ENCODE measurements around the gene SEMA6A. TPM values are rescaled to one million over a fixed set of nuclear protein-coding genes. Genes with fewer than 3 reads are reported as not detected.

Gene SEMA6A
- total RNA-seq, 1 donor from 2014 or later = not detected

- DNase-seq (ENCODE audit: low spot score) = no peak
- Mint-ChIP-seq H3K9me3 (no peaks in the 10 kb centered on the region), H3K4me1 (ENCODE audit: low read depth) (no peaks in the 10 kb centered on the region), H3K4me3 (ENCODE audit: low read depth) (no peak overlapping the region), H3K27ac (no peak overlapping the region), H3K36me3 (ENCODE audit: low read depth) (no peaks in the 10 kb centered on the region), H3K27me3 (ENCODE audit: low read depth) (no peaks in the 10 kb centered on the region)
- intact Hi-C loops (cut with micrococcal nuclease) = no loop called here
Measured at GRCh38 chr5:116438979-116439554, 135.6 kb downstream of the SEMA6A start.

- no peak for DNase-seq (ENCODE audit: low spot score)
- Mint-ChIP-seq H3K4me3 (ENCODE audit: low read depth) (no peak overlapping the region), H3K36me3 (ENCODE audit: low read depth) (no peaks in the 10 kb centered on the region), H3K27ac (no peak overlapping the region), H3K9me3 (no peaks in the 10 kb centered on the region), H3K4me1 (ENCODE audit: low read depth) (no peaks in the 10 kb centered on the region), H3K27me3 (ENCODE audit: low read depth) (no peaks in the 10 kb centered on the region)
- intact Hi-C loops (cut with micrococcal nuclease) = no loop called here
Measured at GRCh38 chr5:116437922-116438578, 136.6 kb downstream of the SEMA6A start.

- Mint-ChIP-seq H3K36me3 (ENCODE audit: low read depth) (no peaks in the 10 kb centered on the region), H3K4me3 (ENCODE audit: low read depth) (no peak overlapping the region), H3K27me3 (ENCODE audit: low read depth) (no peaks in the 10 kb centered on the region), H3K27ac (no peak overlapping the region), H3K4me1 (ENCODE audit: low read depth) (no peaks in the 10 kb centered on the region), H3K9me3 (no peaks in the 10 kb centered on the region)
- DNase-seq (ENCODE audit: low spot score) = no peak
- intact Hi-C loops (cut with micrococcal nuclease) = no loop called here
Measured at GRCh38 chr5:116437351-116437705, 137.3 kb downstream of the SEMA6A start.

GRCh38 chr5:116436674-116437350 is 137.8 kb downstream of the SEMA6A start:
- intact Hi-C loops (cut with micrococcal nuclease) = no loop called here
- no peaks in the 10 kb centered on the region for H3K9me3 Mint-ChIP-seq
- no peaks in the 10 kb centered on the region for H3K27me3 Mint-ChIP-seq (ENCODE audit: low read depth)
- no peak overlapping the region for H3K4me3 Mint-ChIP-seq (ENCODE audit: low read depth)
- DNase-seq (ENCODE audit: low spot score) = no peak
- H3K27ac Mint-ChIP-seq = no peak overlapping the region
- no peaks in the 10 kb centered on the region for H3K4me1 Mint-ChIP-seq (ENCODE audit: low read depth)
- H3K36me3 Mint-ChIP-seq (ENCODE audit: low read depth) = no peaks in the 10 kb centered on the region

- intact Hi-C loops (cut with micrococcal nuclease) = no loop called here
- no peaks in the 10 kb centered on the region for H3K9me3 Mint-ChIP-seq
- H3K27ac Mint-ChIP-seq = no peak overlapping the region
- no peak for DNase-seq (ENCODE audit: low spot score)
- H3K27me3 Mint-ChIP-seq (ENCODE audit: low read depth) = no peaks in the 10 kb centered on the region
- no peaks in the 10 kb centered on the region for H3K4me1 Mint-ChIP-seq (ENCODE audit: low read depth)
- H3K36me3 Mint-ChIP-seq (ENCODE audit: low read depth) = no peaks in the 10 kb centered on the region
- H3K4me3 Mint-ChIP-seq (ENCODE audit: low read depth) = no peak overlapping the region
Measured at GRCh38 chr5:116428966-116429365, 145.7 kb downstream of the SEMA6A start.

GRCh38 chr5:116428413-116428812 is 146.2 kb downstream of the SEMA6A start:
- Mint-ChIP-seq H3K4me3 (ENCODE audit: low read depth) (no peak overlapping the region), H3K9me3 (no peaks in the 10 kb centered on the region), H3K4me1 (ENCODE audit: low read depth) (no peaks in the 10 kb centered on the region), H3K36me3 (ENCODE audit: low read depth) (no peaks in the 10 kb centered on the region), H3K27ac (no peak overlapping the region), H3K27me3 (ENCODE audit: low read depth) (no peaks in the 10 kb centered on the region)
- no peak for DNase-seq (ENCODE audit: low spot score)
- intact Hi-C loops (cut with micrococcal nuclease) = no loop called here

GRCh38 chr5:116424951-116425350 is 149.7 kb downstream of the SEMA6A start:
- no peaks in the 10 kb centered on the region for H3K27me3 Mint-ChIP-seq (ENCODE audit: low read depth)
- intact Hi-C loops (cut with micrococcal nuclease) = no loop called here
- no peak overlapping the region for H3K27ac Mint-ChIP-seq
- H3K4me3 Mint-ChIP-seq (ENCODE audit: low read depth) = no peak overlapping the region
- no peaks in the 10 kb centered on the region for H3K36me3 Mint-ChIP-seq (ENCODE audit: low read depth)
- no peak for DNase-seq (ENCODE audit: low spot score)
- H3K9me3 Mint-ChIP-seq = no peaks in the 10 kb centered on the region
- no peaks in the 10 kb centered on the region for H3K4me1 Mint-ChIP-seq (ENCODE audit: low read depth)

- intact Hi-C loops (cut with micrococcal nuclease) = no loop called here
- H3K4me1 Mint-ChIP-seq (ENCODE audit: low read depth) = no peaks in the 10 kb centered on the region
- no peak overlapping the region for H3K4me3 Mint-ChIP-seq (ENCODE audit: low read depth)
- H3K27me3 Mint-ChIP-seq (ENCODE audit: low read depth) = no peaks in the 10 kb centered on the region
- no peaks in the 10 kb centered on the region for H3K9me3 Mint-ChIP-seq
- no peaks in the 10 kb centered on the region for H3K36me3 Mint-ChIP-seq (ENCODE audit: low read depth)
- no peak for DNase-seq (ENCODE audit: low spot score)
- no peak overlapping the region for H3K27ac Mint-ChIP-seq
Measured at GRCh38 chr5:116424258-116424615, 150.4 kb downstream of the SEMA6A start.

GRCh38 chr5:116423587-116424257 is 150.9 kb downstream of the SEMA6A start:
- Mint-ChIP-seq H3K9me3 (no peaks in the 10 kb centered on the region), H3K27me3 (ENCODE audit: low read depth) (no peaks in the 10 kb centered on the region), H3K4me1 (ENCODE audit: low read depth) (no peaks in the 10 kb centered on the region), H3K4me3 (ENCODE audit: low read depth) (no peak overlapping the region), H3K27ac (no peak overlapping the region), H3K36me3 (ENCODE audit: low read depth) (no peaks in the 10 kb centered on the region)
- no peak for DNase-seq (ENCODE audit: low spot score)
- intact Hi-C loops (cut with micrococcal nuclease) = no loop called here

GRCh38 chr5:116423141-116423540 is 151.5 kb downstream of the SEMA6A start:
- H3K4me1 Mint-ChIP-seq (ENCODE audit: low read depth) = no peaks in the 10 kb centered on the region
- intact Hi-C loops (cut with micrococcal nuclease) = no loop called here
- H3K36me3 Mint-ChIP-seq (ENCODE audit: low read depth) = no peaks in the 10 kb centered on the region
- no peaks in the 10 kb centered on the region for H3K27me3 Mint-ChIP-seq (ENCODE audit: low read depth)
- no peaks in the 10 kb centered on the region for H3K9me3 Mint-ChIP-seq
- no peak overlapping the region for H3K27ac Mint-ChIP-seq
- H3K4me3 Mint-ChIP-seq (ENCODE audit: low read depth) = no peak overlapping the region
- DNase-seq (ENCODE audit: low spot score) = no peak

GRCh38 chr5:116421080-116421629 is 153.5 kb downstream of the SEMA6A start:
- Mint-ChIP-seq H3K9me3 (no peaks in the 10 kb centered on the region), H3K27ac (no peak overlapping the region), H3K4me3 (ENCODE audit: low read depth) (no peak overlapping the region), H3K36me3 (ENCODE audit: low read depth) (no peaks in the 10 kb centered on the region), H3K27me3 (ENCODE audit: low read depth) (no peaks in the 10 kb centered on the region), H3K4me1 (ENCODE audit: low read depth) (no peaks in the 10 kb centered on the region)
- DNase-seq (ENCODE audit: low spot score) = no peak
- intact Hi-C loops (cut with micrococcal nuclease) = no loop called here

GRCh38 chr5:116420540-116420939 is 154.1 kb downstream of the SEMA6A start:
- Mint-ChIP-seq H3K4me1 (ENCODE audit: low read depth) (no peaks in the 10 kb centered on the region), H3K36me3 (ENCODE audit: low read depth) (no peaks in the 10 kb centered on the region), H3K27ac (no peak overlapping the region), H3K27me3 (ENCODE audit: low read depth) (no peaks in the 10 kb centered on the region), H3K4me3 (ENCODE audit: low read depth) (no peak overlapping the region), H3K9me3 (no peaks in the 10 kb centered on the region)
- intact Hi-C loops (cut with micrococcal nuclease) = no loop called here
- DNase-seq (ENCODE audit: low spot score) = no peak

- H3K9me3 Mint-ChIP-seq = no peaks in the 10 kb centered on the region
- no peak overlapping the region for H3K27ac Mint-ChIP-seq
- no peak for DNase-seq (ENCODE audit: low spot score)
- intact Hi-C loops (cut with micrococcal nuclease) = no loop called here
- no peaks in the 10 kb centered on the region for H3K27me3 Mint-ChIP-seq (ENCODE audit: low read depth)
- no peak overlapping the region for H3K4me3 Mint-ChIP-seq (ENCODE audit: low read depth)
- no peaks in the 10 kb centered on the region for H3K36me3 Mint-ChIP-seq (ENCODE audit: low read depth)
- no peaks in the 10 kb centered on the region for H3K4me1 Mint-ChIP-seq (ENCODE audit: low read depth)
Measured at GRCh38 chr5:116419258-116419657, 155.4 kb downstream of the SEMA6A start.

Data from activated T-helper 2 cell treated with anti-CD3 and anti-CD28 coated beads, Interferon-gamma antibody, Interleukin-2, Interleukin-4, amounts not matched to agents 10 μg/mL and 5 μg/mL and 100 μg/mL, durations not matched to agents 14 hours and 24 hours and 36 hours (primary cell).